HCT116 (cell line): Measurements from ENCODE around the gene CEACAM5. TPM values are rescaled to one million over a fixed set of nuclear protein-coding genes. Genes with fewer than 3 reads are reported as not detected.

Experiments
- ATAC-seq: fragments of 200-7000 bp; cut with Tn5 transposase; 2 replicates; pipeline ENCODE4 v1.9.1; 2020; ENCODE audit warnings: mild to moderate bottlenecking, moderate library complexity
- BruUV-seq: library from RNA; stranded (reverse); fragments of 400-500 nt; replicated peaks from 2 replicates; lab custom pipeline; 2021; lab: Mats Ljungman, UMichigan
- CTCF ChIA-PET: fragments of 300-600 bp; sonication (Branson Sonifier 250); formaldehyde crosslinking; loops from one replicate; lab custom pipeline; 2021; ENCODE audit warnings: antibody characterized with exemption; lab: Charles Lee
- POLR2A ChIA-PET: fragments of 300-600, 350-600 bp; sonication (Branson Sonifier 250); formaldehyde crosslinking; loops from one replicate; lab custom pipeline; 2021; ENCODE audit warnings: antibody characterized with exemption; lab: Charles Lee
- RAD21 ChIA-PET, 2 experiments: fragments of 300-600 bp; sonication (Branson Sonifier 250); formaldehyde crosslinking; loops; one replicate each; lab custom pipeline; 2023; ENCODE audit warnings: low total read pairs in 2 of 2; ENCODE audit not compliant: uncharacterized antibody in 2 of 2, unreplicated experiment in 2 of 2, low non-redundant PET in 1 of 2; lab: Charles Lee
- DNase-seq: peaks from one replicate; pipeline ENCODE4 v3.0.0-alpha.2; 2010; ENCODE audit warnings: low read depth, low spot score
- H2AFZ ChIP-seq: fragments of 200-600 bp; shearing (Covaris generic), sonication (generic); 2 replicates; pipeline ENCODE4 v1.6.1; 2017; ENCODE audit warnings: low read depth, mixed run types, mixed read lengths, antibody characterized with exemption, low read length; ENCODE audit not compliant: poor library complexity, severe bottlenecking
- H3K27ac ChIP-seq: 2 replicates; pipeline ENCODE4 v1.5.1; 2012; ENCODE audit warnings: low read depth, low read length
- H3K27me3 ChIP-seq: fragments of 200-600 bp; sonication (generic); 2 replicates; pipeline ENCODE4 v1.6.1; 2016; ENCODE audit warnings: mixed run types, low read length, mixed read lengths; ENCODE audit not compliant: insufficient read depth
- H3K36me3 ChIP-seq, 2 experiments: fragments of 200-500 bp in 1 of 2; fragments of 200-600 bp in 1 of 2; sonication (Bioruptor generic) in 1 of 2; sonication (generic) in 1 of 2; 2 replicates each; pipeline versions ENCODE4 v1.5.1 to v1.6.1; 2014 to 2016; ENCODE audit warnings: low read length in 2 of 2, inconsistent platforms in 1 of 2, mixed read lengths in 1 of 2, mixed run types in 1 of 2; ENCODE audit not compliant: insufficient read depth in 2 of 2, control insufficient read depth in 1 of 2
- H3K4me1 ChIP-seq, 2 experiments: fragments of 200-600 bp in 1 of 2; sonication (generic) in 1 of 2; 2 replicates each; pipeline versions ENCODE4 v1.5.1 to v1.6.1; 2012 to 2017; ENCODE audit warnings: low read length in 2 of 2, inconsistent platforms in 1 of 2, mild to moderate bottlenecking in 1 of 2, mixed read lengths in 1 of 2, mixed run types in 1 of 2, moderate library complexity in 1 of 2; ENCODE audit not compliant: insufficient read depth in 2 of 2, control insufficient read depth in 1 of 2
- H3K4me2 ChIP-seq: fragments of 200-600 bp; sonication (generic); 2 replicates; pipeline ENCODE4 v1.6.1; 2017; ENCODE audit warnings: mixed run types, low read length, mixed read lengths
- H3K4me3 ChIP-seq, 2 experiments: fragments of 200-600 bp in 1 of 2; sonication (generic) in 1 of 2; replicated peaks in 1 of 2; 2 replicates each; pipeline ENCODE4 v1.5.1; 2011 to 2016; ENCODE audit warnings: low read length in 2 of 2, control low read depth in 1 of 2, low read depth in 1 of 2, mild to moderate bottlenecking in 1 of 2, mixed read lengths in 1 of 2, mixed run types in 1 of 2
- H3K79me2 ChIP-seq: fragments of 200-600 bp; sonication (generic); 2 replicates; pipeline ENCODE4 v1.6.1; 2017; ENCODE audit warnings: mild to moderate bottlenecking, mixed run types, low read length, moderate library complexity, mixed read lengths; ENCODE audit not compliant: insufficient read depth
- H3K9ac ChIP-seq: fragments of 200-600 bp; sonication (generic); 2 replicates; pipeline ENCODE4 v1.6.1; 2016; ENCODE audit warnings: low read length, mixed read lengths
- H3K9me2 ChIP-seq: fragments of 200-600 bp; sonication (generic), shearing (Covaris generic); 2 replicates; pipeline ENCODE4 v1.6.1; 2017; ENCODE audit warnings: mixed run types, mild to moderate bottlenecking, moderate library complexity; ENCODE audit not compliant: insufficient read depth
- H3K9me3 ChIP-seq, 2 experiments: fragments of 200-500 bp in 1 of 2; fragments of 200-600 bp in 1 of 2; sonication (Bioruptor generic) in 1 of 2; sonication (generic) in 1 of 2; 2 replicates each; pipeline ENCODE4 v1.6.1; 2014 to 2017; ENCODE audit warnings: low read length in 2 of 2, mixed read lengths in 2 of 2, inconsistent platforms in 1 of 2, low read depth in 1 of 2, mild to moderate bottlenecking in 1 of 2, mixed run types in 1 of 2, moderate library complexity in 1 of 2; ENCODE audit not compliant: control insufficient read depth in 1 of 2, insufficient read depth in 1 of 2
- H4K20me1 ChIP-seq: fragments of 200-600 bp; sonication (generic), shearing (Covaris generic); 2 replicates; pipeline ENCODE4 v1.6.1; 2017; ENCODE audit warnings: mixed run types, mild to moderate bottlenecking, moderate library complexity; ENCODE audit not compliant: insufficient read depth
- ATF3 ChIP-seq: IDR thresholded peaks from 2 replicates; pipeline ENCODE4 v1.6.1; 2012
- CBX3 ChIP-seq: IDR thresholded peaks from 2 replicates; pipeline ENCODE4 v1.6.1; 2012; ENCODE audit warnings: low read depth
- CTCF ChIP-seq, 3 experiments: fragments of 200-600 bp in 1 of 3; sonication (generic) in 1 of 3; IDR thresholded peaks in 2 of 3; conservative IDR thresholded peaks in 1 of 3; 2 replicates each; pipeline ENCODE4 v1.5.1; 2012 to 2017; ENCODE audit warnings: low read depth in 2 of 3, low read length in 2 of 3, antibody characterized with exemption in 1 of 3, borderline replicate concordance in 1 of 3, control low read depth in 1 of 3, mild to moderate bottlenecking in 1 of 3, mixed read lengths in 1 of 3, mixed run types in 1 of 3, moderate library complexity in 1 of 3; ENCODE audit not compliant: insufficient read depth in 1 of 3
- EGR1 ChIP-seq: IDR thresholded peaks from 2 replicates; pipeline ENCODE4 v1.6.1; 2012; ENCODE audit warnings: low read depth
- ELF1 ChIP-seq: IDR thresholded peaks from 2 replicates; pipeline ENCODE4 v1.6.1; 2012; ENCODE audit warnings: low read depth, borderline replicate concordance
- EZH2phosphoT487 ChIP-seq: fragments of 200-600 bp; IDR thresholded peaks from 2 replicates; pipeline ENCODE4 v1.6.1; 2018; ENCODE audit warnings: antibody characterized with exemption, borderline replicate concordance
- FOSL1 ChIP-seq: IDR thresholded peaks from 2 replicates; pipeline ENCODE4 v1.6.1; 2012; ENCODE audit warnings: low read depth
- JUND ChIP-seq: IDR thresholded peaks from 2 replicates; pipeline ENCODE4 v1.6.1; 2012
- REST ChIP-seq: IDR thresholded peaks from 2 replicates; pipeline ENCODE4 v1.6.1; 2012; ENCODE audit warnings: low read depth
- SP1 ChIP-seq: IDR thresholded peaks from 2 replicates; pipeline ENCODE4 v1.6.1; 2012; ENCODE audit warnings: low read depth
- TCF7L2 ChIP-seq: IDR thresholded peaks from 2 replicates; pipeline ENCODE4 v1.7.0; 2011; ENCODE audit warnings: borderline replicate concordance, inconsistent platforms; ENCODE audit not compliant: insufficient read depth, insufficient read length; ENCODE audit errors: extremely low read depth
- YY1 ChIP-seq: IDR thresholded peaks from 2 replicates; pipeline ENCODE4 v1.6.1; 2011; ENCODE audit warnings: low read length, low read depth, moderate library complexity, mild to moderate bottlenecking; ENCODE audit not compliant: insufficient replicate concordance; ENCODE audit errors: extremely low read depth
- ZFX ChIP-seq: fragments of 450-650 bp; IDR thresholded peaks from 2 replicates; pipeline ENCODE4 v1.6.1; 2017
- intact Hi-C: fragments of 100-400 bp; cut with micrococcal nuclease; formaldehyde crosslinking; loops from 2 replicates; pipeline ENCODE4 v1.10.0; 2022
- total RNA-seq: library from RNA; stranded (reverse); gene quantifications from one replicate; pipeline ENCODE4 v1.2.1, GENCODE V29; 2021; ENCODE audit not compliant: unreplicated experiment
- TF ChIP-seq, protein P1 (sequence below): IDR thresholded peaks from 2 replicates; pipeline ENCODE4 v1.6.1; 2012

The CEACAM5 gene
- total RNA-seq, 1 experiment from 2014 or later, result 0.22 TPM

DNA sequence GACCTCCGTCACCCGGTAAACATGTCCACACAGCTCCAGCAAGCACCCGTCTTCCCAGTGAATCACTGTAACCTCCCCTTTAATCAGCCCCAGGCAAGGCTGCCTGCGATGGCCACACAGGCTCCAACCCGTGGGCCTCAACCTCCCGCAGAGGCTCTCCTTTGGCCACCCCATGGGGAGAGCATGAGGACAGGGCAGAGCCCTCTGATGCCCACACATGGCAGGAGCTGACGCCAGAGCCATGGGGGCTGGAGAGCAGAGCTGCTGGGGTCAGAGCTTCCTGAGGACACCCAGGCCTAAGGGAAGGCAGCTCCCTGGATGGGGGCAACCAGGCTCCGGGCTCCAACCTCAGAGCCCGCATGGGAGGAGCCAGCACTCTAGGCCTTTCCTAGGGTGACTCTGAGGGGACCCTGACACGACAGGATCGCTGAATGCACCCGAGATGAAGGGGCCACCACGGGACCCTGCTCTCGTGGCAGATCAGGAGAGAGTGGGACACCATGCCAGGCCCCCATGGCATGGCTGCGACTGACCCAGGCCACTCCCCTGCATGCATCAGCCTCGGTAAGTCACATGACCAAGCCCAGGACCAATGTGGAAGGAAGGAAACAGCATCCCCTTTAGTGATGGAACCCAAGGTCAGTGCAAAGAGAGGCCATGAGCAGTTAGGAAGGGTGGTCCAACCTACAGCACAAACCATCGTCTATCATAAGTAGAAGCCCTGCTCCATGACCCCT is 9.0 kb upstream of the CEACAM5 start:
- POLR2A ChIA-PET, result interaction anchor here (0.5 kb wide), 1 partner anchor 1651 kb away, joined by 3 read pairs; no protein-coding TSS in a partner anchor
- CTCF ChIA-PET, result interaction anchor here (1.6 to 4.6 kb wide), 2 partner anchors 8 to 58 kb away, joined by 8 to 22 read pairs; no protein-coding TSS in a partner anchor
- Histone ChIP-seq H3K9ac (no peak overlapping the region), H3K79me2 (no peaks in the 10 kb centered on the region), H3K36me3 (no peaks in the 10 kb centered on the region), H3K27ac (no peak overlapping the region), H3K9me3 (no peaks in the 10 kb centered on the region), H4K20me1 (no peaks in the 10 kb centered on the region), H3K4me1 (peaks cover 0 to 7% of the 10 kb centered on the region in 2 experiments; a peak in 2 of 4 replicates), H3K4me2 (no peak overlapping the region), H3K9me2 (no peaks in the 10 kb centered on the region), H3K4me3 (no peak overlapping the region), H3K27me3 (peaks cover 38% of the 10 kb centered on the region; the same call in 1 of the 2 replicates), H2AFZ (no peak overlapping the region)
- ATAC-seq (no peak), DNase-seq (no peak)
- intact Hi-C loops, result no loop called here
- BruUV-seq, result no TSS peak
- RAD21 ChIA-PET, result no interaction called here
- TF ChIP-seq EZH2phosphoT487, result no peak
- TF ChIP-seq SP1, result no peak
- TF ChIP-seq CTCF (IDR thresholded peaks at IDR 0.05 in 2 of 3, conservative IDR thresholded peaks at IDR 0.05 in 1 of 3; ENCODE audit: borderline replicate concordance in 1 of 3, insufficient read depth in 1 of 3, low read depth in 2 of 3, low read length in 2 of 3), result no peak

GRCh38 chr19:41699968-41700323 is 8.5 kb upstream of the CEACAM5 start:
- H3K4me1 ChIP-seq, result peaks cover 0 to 7% of the 10 kb centered on the region in 2 experiments; a peak in 2 of 4 replicates
- no peaks in the 10 kb centered on the region for H3K9me2 ChIP-seq
- RAD21 ChIA-PET, result no interaction called here
- no peaks in the 10 kb centered on the region for H4K20me1 ChIP-seq
- H3K9me3 ChIP-seq, result no peaks in the 10 kb centered on the region
- intact Hi-C loops, result loop anchor here (10.0 kb wide), 1 partner anchor 255 kb away; the partner anchor contains the start of gene RABAC1
- peaks cover 42% of the 10 kb centered on the region; the same call in 1 of the 2 replicates for H3K27me3 ChIP-seq
- no peak overlapping the region for H3K9ac ChIP-seq
- POLR2A ChIA-PET, result no interaction called here
- CTCF ChIA-PET, result interaction anchor here (2.2 kb wide), 1 partner anchor 58 kb away, joined by 8 read pairs; no protein-coding TSS in a partner anchor
- no TSS peak for BruUV-seq
- H3K36me3 ChIP-seq, result no peaks in the 10 kb centered on the region
- H3K4me3 ChIP-seq, result no peak overlapping the region
- DNase-seq (no peak), ATAC-seq (no peak)
- no peak overlapping the region for H3K27ac ChIP-seq
- no peaks in the 10 kb centered on the region for H3K79me2 ChIP-seq
- no peak overlapping the region for H3K4me2 ChIP-seq
- no peak overlapping the region for H2AFZ ChIP-seq
- TF ChIP-seq ATF3 (no peak), JUND (no peak), EGR1 (no peak), ELF1 (no peak), FOSL1 (no peak), ZFX (no peak), REST (no peak), TCF7L2 (no peak), CBX3 (no peak), YY1 (no peak)
- TF ChIP-seq, protein P1, sequence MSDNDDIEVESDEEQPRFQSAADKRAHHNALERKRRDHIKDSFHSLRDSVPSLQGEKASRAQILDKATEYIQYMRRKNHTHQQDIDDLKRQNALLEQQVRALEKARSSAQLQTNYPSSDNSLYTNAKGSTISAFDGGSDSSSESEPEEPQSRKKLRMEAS, result no peak
